Panc1 (cell line): ENCODE measurements around the gene VAV3. TPM values are rescaled to one million over a fixed set of nuclear protein-coding genes. Genes with fewer than 3 reads are reported as not detected.

Experiments used
- ATAC-seq: fragments of 200-7000 bp; cut with Tn5 transposase; 2 replicates; pipeline ENCODE4 v1.9.1; 2020; ENCODE audit warnings: mild to moderate bottlenecking, moderate library complexity
- BruUV-seq: library from RNA; stranded (reverse); fragments of 400-500 nt; replicated peaks from 2 replicates; lab custom pipeline; 2021; lab: Mats Ljungman, UMichigan
- CTCF ChIA-PET: fragments of 300-600 bp; sonication (Branson Sonifier 250); formaldehyde crosslinking; loops from one replicate; lab custom pipeline; 2022; ENCODE audit warnings: antibody characterized with exemption; lab: Charles Lee
- POLR2A ChIA-PET: fragments of 300-600 bp; sonication (Branson Sonifier 250); formaldehyde crosslinking; loops from one replicate; lab custom pipeline; 2022; ENCODE audit warnings: antibody characterized with exemption; lab: Charles Lee
- DNase-seq: peaks from one replicate; pipeline ENCODE4 v3.0.0-alpha.2; 2010; ENCODE audit warnings: low read depth, low spot score
- H3K27ac ChIP-seq: 2 replicates; pipeline ENCODE4 v1.5.1; 2011; ENCODE audit warnings: mild to moderate bottlenecking, low read length, inconsistent platforms
- H3K27me3 ChIP-seq: fragments of 200-500 bp; sonication (Bioruptor generic); 2 replicates; pipeline ENCODE4 v1.6.0; 2014; ENCODE audit warnings: low read length, inconsistent platforms; ENCODE audit not compliant: control insufficient read depth, insufficient read depth
- H3K36me3 ChIP-seq: fragments of 200-500 bp; sonication (Bioruptor generic); 2 replicates; pipeline ENCODE4 v1.5.1; 2014; ENCODE audit warnings: inconsistent platforms, mild to moderate bottlenecking, low read length, moderate library complexity; ENCODE audit not compliant: control insufficient read depth, insufficient read depth
- H3K4me1 ChIP-seq: 2 replicates; pipeline ENCODE4 v1.5.1; 2011; ENCODE audit warnings: inconsistent platforms, mild to moderate bottlenecking, low read length, moderate library complexity; ENCODE audit not compliant: control insufficient read depth, insufficient read depth
- H3K4me3 ChIP-seq, 2 experiments: 2 replicates each; pipeline ENCODE4 v1.5.1; 2011 to 2012; ENCODE audit warnings: low read depth in 2 of 2, low read length in 2 of 2, mild to moderate bottlenecking in 2 of 2, inconsistent platforms in 1 of 2, moderate library complexity in 1 of 2
- H3K9me3 ChIP-seq: fragments of 200-500 bp; sonication (Bioruptor generic); 2 replicates; pipeline ENCODE4 v1.5.1; 2014; ENCODE audit warnings: low read depth, mild to moderate bottlenecking, inconsistent platforms, low read length, moderate library complexity; ENCODE audit not compliant: control insufficient read depth, insufficient read depth
- CTCF ChIP-seq: fragments of 450-650 bp; IDR thresholded peaks from 2 replicates; pipeline ENCODE4 v1.5.1; 2017; ENCODE audit warnings: mild to moderate bottlenecking
- POLR2AphosphoS5 ChIP-seq: IDR thresholded peaks from 2 replicates; pipeline ENCODE4 v1.6.1; 2012; ENCODE audit warnings: mild to moderate bottlenecking, low read depth, low read length, moderate library complexity
- SIN3A ChIP-seq: IDR thresholded peaks from 2 replicates; pipeline ENCODE4 v1.6.1; 2012; ENCODE audit warnings: low read depth, mild to moderate bottlenecking, low read length, moderate library complexity, borderline replicate concordance; ENCODE audit not compliant: insufficient read depth
- TCF7L2 ChIP-seq: IDR thresholded peaks from 2 replicates; pipeline ENCODE4 v1.6.1; 2011; ENCODE audit warnings: mild to moderate bottlenecking, low read depth, low read length, inconsistent platforms
- in situ Hi-C: cut with HindIII; loops from 2 replicates; pipeline ENCODE4 v1.10.0; 2016; ENCODE audit warnings: low sequenced_read_pairs, low pct_unique_long_range_greater_than_20kb
- intact Hi-C: fragments of 100-400 bp; cut with micrococcal nuclease; formaldehyde crosslinking; loops from one replicate; pipeline ENCODE4 v1.10.0; 2022; ENCODE audit not compliant: unreplicated experiment
- total RNA-seq: library from RNA; stranded (reverse); gene quantifications from one replicate; pipeline ENCODE4 v1.2.1, GENCODE V29; 2021; ENCODE audit not compliant: unreplicated experiment
- TF ChIP-seq, protein P1 (sequence below), 2 experiments: IDR thresholded peaks; 2 replicates each; pipeline ENCODE4 v1.6.1; 2011 to 2012; ENCODE audit warnings: low read depth in 2 of 2, control low read depth in 1 of 2, low read length in 1 of 2, mild to moderate bottlenecking in 1 of 2, moderate library complexity in 1 of 2; ENCODE audit not compliant: insufficient read depth in 1 of 2

Gene VAV3
- total RNA-seq, 1 experiment from 2014 or later, result 0.23 TPM

DNA sequence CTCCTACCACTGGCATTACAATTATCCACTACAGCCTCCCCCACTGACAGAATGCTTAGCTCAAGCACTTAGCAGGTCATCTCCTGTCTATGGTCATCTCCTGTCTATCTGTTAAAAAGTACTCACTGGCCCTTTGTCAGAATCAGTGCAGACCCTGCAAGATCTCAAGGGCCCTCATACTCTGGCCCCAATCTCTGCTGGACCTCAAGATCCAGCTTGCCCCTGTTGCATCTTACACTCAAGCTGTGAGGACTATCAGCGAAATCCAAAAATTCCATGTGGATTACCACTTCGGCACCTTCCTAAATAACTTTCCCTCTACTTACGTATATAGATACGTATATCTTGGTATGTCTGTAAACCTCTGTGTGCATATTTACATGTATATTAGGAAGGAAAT lies 101.6 kb downstream of the VAV3 start:
- no peak for TF ChIP-seq POLR2AphosphoS5
- Histone ChIP-seq H3K4me3 (no peak overlapping the region), H3K27me3 (no peaks in the 10 kb centered on the region), H3K9me3 (no peaks in the 10 kb centered on the region), H3K4me1 (no peaks in the 10 kb centered on the region), H3K36me3 (no peaks in the 10 kb centered on the region), H3K27ac (no peak overlapping the region)
- intact Hi-C loops (no loop called here), in situ Hi-C loops (no loop called here)
- no peak for ATAC-seq
- no peak for DNase-seq
- POLR2A ChIA-PET, result no interaction called here
- BruUV-seq, result no TSS peak
- CTCF ChIA-PET, result no interaction called here

DNA sequence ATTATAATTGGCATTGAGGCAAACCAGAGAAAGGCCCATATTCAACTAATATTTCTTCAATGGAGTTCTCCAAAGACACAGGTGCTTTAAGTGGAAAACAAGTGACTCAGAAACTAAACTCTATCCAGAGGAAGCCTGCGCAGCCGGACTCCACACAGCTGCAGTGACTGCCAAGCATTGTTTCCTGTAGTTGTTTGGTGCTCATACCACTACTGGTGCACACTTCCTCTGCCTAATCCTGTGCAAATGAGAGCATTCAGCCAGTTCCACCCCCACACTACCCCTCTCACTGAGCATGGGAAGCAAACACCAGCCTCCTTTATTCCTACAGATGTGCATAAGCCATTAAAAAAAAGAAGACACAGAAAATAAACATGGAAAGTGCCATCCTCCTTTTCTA lies 102.9 kb downstream of the VAV3 start:
- no TSS peak for BruUV-seq
- TF ChIP-seq TCF7L2 (no peak), POLR2AphosphoS5 (no peak), CTCF (no peak), SIN3A (no peak)
- TF ChIP-seq, protein P1, sequence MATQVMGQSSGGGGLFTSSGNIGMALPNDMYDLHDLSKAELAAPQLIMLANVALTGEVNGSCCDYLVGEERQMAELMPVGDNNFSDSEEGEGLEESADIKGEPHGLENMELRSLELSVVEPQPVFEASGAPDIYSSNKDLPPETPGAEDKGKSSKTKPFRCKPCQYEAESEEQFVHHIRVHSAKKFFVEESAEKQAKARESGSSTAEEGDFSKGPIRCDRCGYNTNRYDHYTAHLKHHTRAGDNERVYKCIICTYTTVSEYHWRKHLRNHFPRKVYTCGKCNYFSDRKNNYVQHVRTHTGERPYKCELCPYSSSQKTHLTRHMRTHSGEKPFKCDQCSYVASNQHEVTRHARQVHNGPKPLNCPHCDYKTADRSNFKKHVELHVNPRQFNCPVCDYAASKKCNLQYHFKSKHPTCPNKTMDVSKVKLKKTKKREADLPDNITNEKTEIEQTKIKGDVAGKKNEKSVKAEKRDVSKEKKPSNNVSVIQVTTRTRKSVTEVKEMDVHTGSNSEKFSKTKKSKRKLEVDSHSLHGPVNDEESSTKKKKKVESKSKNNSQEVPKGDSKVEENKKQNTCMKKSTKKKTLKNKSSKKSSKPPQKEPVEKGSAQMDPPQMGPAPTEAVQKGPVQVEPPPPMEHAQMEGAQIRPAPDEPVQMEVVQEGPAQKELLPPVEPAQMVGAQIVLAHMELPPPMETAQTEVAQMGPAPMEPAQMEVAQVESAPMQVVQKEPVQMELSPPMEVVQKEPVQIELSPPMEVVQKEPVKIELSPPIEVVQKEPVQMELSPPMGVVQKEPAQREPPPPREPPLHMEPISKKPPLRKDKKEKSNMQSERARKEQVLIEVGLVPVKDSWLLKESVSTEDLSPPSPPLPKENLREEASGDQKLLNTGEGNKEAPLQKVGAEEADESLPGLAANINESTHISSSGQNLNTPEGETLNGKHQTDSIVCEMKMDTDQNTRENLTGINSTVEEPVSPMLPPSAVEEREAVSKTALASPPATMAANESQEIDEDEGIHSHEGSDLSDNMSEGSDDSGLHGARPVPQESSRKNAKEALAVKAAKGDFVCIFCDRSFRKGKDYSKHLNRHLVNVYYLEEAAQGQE (IDR thresholded peaks at IDR 0.05; ENCODE audit: insufficient read depth in 1 of 2, low read depth in 2 of 2, low read length in 1 of 2), result no peak

GRCh38 chr1:107858323-107858722 lies 106.7 kb downstream of the VAV3 start:
- Histone ChIP-seq H3K27ac (no peak overlapping the region), H3K4me3 (no peak overlapping the region), H3K36me3 (no peaks in the 10 kb centered on the region), H3K4me1 (no peaks in the 10 kb centered on the region), H3K9me3 (no peaks in the 10 kb centered on the region), H3K27me3 (no peaks in the 10 kb centered on the region)
- no peak for DNase-seq
- TF ChIP-seq TCF7L2 (no peak), POLR2AphosphoS5 (no peak), CTCF (no peak), SIN3A (no peak)
- TF ChIP-seq, protein P1 (IDR thresholded peaks at IDR 0.05; ENCODE audit: insufficient read depth in 1 of 2, low read depth in 2 of 2, low read length in 1 of 2), result no peak
- intact Hi-C loops, result no loop called here
- ChIA-PET CTCF (no interaction called here), POLR2A (no interaction called here)
- ATAC-seq, result no peak
- BruUV-seq, result no TSS peak
- in situ Hi-C loops, result no loop called here

More for the DNA sequence above, 102.9 kb downstream of the VAV3 start:
- ATAC-seq (no peak), DNase-seq (no peak)
- Histone ChIP-seq H3K9me3 (no peaks in the 10 kb centered on the region), H3K4me1 (no peaks in the 10 kb centered on the region), H3K36me3 (no peaks in the 10 kb centered on the region), H3K4me3 (no peak overlapping the region), H3K27me3 (no peaks in the 10 kb centered on the region), H3K27ac (no peak overlapping the region)
- ChIA-PET POLR2A (no interaction called here), CTCF (no interaction called here)
- in situ Hi-C loops (no loop called here), intact Hi-C loops (no loop called here)
